ENCODE measurements around the gene SMC2.

Gene SMC2

DNA sequence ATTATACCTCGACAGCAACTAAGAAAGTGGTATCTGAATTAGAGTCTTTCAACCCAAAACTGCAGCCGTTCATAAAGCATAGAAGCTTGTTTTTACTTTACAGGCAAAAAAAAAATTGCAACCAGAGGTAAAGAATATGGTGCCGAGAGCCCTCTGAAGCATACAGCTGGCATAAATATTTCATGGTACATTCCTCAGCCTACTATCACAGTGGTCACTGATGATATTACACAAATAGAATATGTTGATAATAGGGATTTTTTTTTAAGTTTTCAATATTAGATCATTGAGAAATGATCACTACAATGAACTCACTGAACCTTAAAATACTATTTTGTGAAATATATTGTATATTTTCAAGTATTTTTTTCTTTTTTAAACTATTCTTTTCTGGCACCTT, 6.2 kb upstream of the SMC2 start:
- TF ChIP-seq, protein P1, sequence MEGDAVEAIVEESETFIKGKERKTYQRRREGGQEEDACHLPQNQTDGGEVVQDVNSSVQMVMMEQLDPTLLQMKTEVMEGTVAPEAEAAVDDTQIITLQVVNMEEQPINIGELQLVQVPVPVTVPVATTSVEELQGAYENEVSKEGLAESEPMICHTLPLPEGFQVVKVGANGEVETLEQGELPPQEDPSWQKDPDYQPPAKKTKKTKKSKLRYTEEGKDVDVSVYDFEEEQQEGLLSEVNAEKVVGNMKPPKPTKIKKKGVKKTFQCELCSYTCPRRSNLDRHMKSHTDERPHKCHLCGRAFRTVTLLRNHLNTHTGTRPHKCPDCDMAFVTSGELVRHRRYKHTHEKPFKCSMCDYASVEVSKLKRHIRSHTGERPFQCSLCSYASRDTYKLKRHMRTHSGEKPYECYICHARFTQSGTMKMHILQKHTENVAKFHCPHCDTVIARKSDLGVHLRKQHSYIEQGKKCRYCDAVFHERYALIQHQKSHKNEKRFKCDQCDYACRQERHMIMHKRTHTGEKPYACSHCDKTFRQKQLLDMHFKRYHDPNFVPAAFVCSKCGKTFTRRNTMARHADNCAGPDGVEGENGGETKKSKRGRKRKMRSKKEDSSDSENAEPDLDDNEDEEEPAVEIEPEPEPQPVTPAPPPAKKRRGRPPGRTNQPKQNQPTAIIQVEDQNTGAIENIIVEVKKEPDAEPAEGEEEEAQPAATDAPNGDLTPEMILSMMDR (IDR thresholded peaks at IDR 0.05; ENCODE audit: low read depth, low read length, missing control alignments): no peak
- no peak for DNase-seq (ENCODE audit: extremely low read depth, low read depth)
- no peak overlapping the region for H3K4me3 ChIP-seq (replicated peaks; ENCODE audit: low read depth, low read length)

DNA sequence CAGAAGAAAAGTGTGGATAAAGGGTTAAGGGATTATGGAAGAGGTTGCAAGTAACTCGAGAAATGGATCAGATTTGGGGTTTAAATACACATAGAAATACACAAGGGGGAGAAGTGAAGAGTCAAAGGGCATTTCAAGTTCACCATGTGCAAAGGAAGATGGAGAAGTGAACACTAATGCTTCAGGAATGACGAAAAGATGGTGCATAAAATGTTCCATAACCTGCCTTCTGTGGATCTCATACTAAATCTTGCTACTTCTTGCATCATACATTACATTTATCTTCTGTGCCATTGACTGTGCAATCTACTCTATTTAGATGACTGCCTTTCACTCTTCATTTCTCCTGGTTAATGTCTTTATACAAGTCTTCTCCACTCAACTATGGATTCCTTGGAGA, 5.7 kb upstream of the SMC2 start:
- TF ChIP-seq, protein P1 (IDR thresholded peaks at IDR 0.05; ENCODE audit: low read depth, low read length, missing control alignments): no peak
- no peak for DNase-seq (ENCODE audit: extremely low read depth, low read depth)
- H3K4me3 ChIP-seq (replicated peaks; ENCODE audit: low read depth, low read length): no peak overlapping the region

DNA sequence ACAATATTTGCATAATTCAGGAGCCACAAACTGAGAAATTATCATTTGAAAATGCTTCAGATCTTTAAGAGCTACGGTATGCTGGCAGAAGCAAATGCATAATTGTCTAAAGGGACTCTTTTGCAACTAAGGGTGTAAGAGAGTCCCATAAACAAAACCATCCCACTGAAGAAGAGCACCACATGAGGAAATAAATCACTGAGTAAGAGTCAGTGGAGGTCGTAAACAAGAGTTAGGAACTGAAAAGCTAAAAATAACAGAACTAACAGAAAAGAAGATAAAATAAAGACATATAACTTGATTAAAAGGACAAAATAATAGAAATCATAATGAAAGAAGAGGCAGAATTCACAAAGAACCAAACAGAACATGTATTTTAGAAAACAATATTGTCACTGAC, 3.5 kb upstream of the SMC2 start:
- DNase-seq (ENCODE audit: extremely low read depth, low read depth): no peak
- TF ChIP-seq, protein P1 (IDR thresholded peaks at IDR 0.05; ENCODE audit: low read depth, low read length, missing control alignments): no peak
- no peak overlapping the region for H3K4me3 ChIP-seq (replicated peaks; ENCODE audit: low read depth, low read length)

DNA sequence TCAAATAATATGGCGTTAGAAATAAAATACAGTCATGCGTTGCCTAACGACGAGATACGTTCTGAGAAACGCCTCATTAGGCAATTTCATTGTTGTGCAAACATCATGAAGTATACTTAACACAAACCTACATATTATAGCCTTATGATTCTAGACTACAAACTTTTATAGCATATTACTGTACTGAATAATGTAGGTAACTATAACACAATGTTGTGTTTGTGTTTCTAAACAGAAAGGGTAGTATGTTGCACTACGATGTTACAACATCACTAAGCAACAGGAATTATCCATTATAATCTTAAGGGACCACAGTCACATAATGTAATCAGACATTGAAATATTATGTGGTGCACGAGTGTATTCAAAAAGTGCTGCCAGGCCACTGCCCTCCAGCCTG, 3.0 kb upstream of the SMC2 start:
- no peak overlapping the region for H3K4me3 ChIP-seq (replicated peaks; ENCODE audit: low read depth, low read length)
- TF ChIP-seq, protein P1 (IDR thresholded peaks at IDR 0.05; ENCODE audit: low read depth, low read length, missing control alignments): no peak
- no peak for DNase-seq (ENCODE audit: extremely low read depth, low read depth)

DNA sequence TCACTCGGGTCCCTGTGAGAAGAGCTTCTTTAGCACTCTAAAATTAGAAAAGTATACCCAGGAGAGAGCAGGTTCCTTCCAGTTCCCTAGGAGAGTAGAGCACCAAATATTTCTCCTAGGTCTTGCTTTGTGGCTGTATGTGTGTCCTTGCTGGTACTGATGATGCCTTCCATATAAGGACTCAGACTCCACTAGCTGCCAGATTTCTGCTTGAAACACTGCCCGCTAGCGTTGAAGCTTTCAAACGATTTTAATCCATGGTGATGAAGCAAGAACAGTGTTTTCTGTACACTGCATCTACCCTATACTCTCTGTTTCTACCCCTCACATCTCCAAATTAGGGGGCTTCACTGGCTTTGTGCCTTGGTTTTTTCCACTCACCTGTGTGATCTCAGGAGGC, 2.4 kb upstream of the SMC2 start:
- H3K4me3 ChIP-seq (replicated peaks; ENCODE audit: low read depth, low read length): no peak overlapping the region
- TF ChIP-seq, protein P1 (IDR thresholded peaks at IDR 0.05; ENCODE audit: low read depth, low read length, missing control alignments): no peak
- no peak for DNase-seq (ENCODE audit: extremely low read depth, low read depth)

DNA sequence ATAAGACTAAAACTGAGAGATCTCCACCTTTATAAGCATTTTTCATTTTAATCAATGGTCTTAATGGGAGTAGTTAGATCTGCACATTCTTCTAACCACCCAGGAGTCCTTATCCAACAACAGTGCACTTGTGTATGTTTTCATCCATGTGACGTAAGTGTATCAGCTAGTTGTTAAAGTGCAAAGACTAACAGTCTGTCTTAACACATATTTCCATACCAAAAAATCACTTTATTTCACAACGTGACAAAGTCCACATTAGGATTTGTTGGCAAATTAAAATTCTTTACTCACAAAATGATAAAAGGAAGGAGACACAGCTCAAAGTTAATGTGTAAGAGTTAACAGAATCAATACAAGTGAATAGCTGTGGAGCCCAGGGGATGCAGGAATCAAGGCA, 1.9 kb upstream of the SMC2 start:
- TF ChIP-seq, protein P1 (IDR thresholded peaks at IDR 0.05; ENCODE audit: low read depth, low read length, missing control alignments): no peak
- H3K4me3 ChIP-seq (replicated peaks; ENCODE audit: low read depth, low read length): no peak overlapping the region
- no peak for DNase-seq (ENCODE audit: extremely low read depth, low read depth)

DNA sequence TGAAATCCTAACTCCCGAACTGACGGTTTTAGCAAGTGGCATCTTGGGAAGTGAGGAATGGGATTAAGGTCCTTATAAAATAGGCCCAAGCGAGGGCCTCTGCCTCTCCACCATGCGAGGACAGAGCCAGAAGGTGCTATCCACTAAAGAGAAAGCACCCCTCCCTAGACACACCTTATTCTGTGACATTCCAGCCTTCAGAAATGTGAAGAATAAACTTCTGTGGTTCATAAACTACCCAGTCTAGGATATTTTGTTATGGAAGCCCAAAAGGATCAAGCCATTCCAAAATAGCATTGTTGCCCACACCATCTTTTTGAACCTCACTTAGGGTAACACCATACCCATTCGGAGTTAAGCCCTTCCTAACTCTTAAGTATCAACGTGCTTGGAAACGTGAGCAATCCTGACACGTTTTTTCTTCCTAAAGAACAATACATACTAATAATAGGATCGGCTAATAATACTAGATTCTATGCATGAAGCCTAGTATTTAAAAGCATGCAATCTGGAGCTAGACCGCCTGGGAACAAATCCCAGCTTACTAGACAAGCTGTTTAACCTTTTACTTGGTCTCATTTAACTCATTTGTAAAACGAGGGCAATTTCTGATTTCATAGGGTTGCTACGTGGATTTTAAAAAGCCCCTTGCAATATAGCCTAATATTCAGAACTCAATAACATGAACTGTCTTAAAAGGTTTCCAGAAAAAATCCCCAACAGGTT, 1.1 kb upstream of the SMC2 start:
- no peak for DNase-seq (ENCODE audit: extremely low read depth, low read depth)
- TF ChIP-seq, protein P1 (IDR thresholded peaks at IDR 0.05; ENCODE audit: low read depth, low read length, missing control alignments): no peak
- peak overlapping the region; percentile 61 for H3K4me3 ChIP-seq (replicated peaks; ENCODE audit: low read depth, low read length)

Measured in HFF-Myc (cell line).